Measurements from ENCODE around the gene MAP3K8. TPM values are rescaled to one million over a fixed set of nuclear protein-coding genes. Genes with fewer than 3 reads are reported as not detected.

MAP3K8 gene
- total and polyA plus RNA-seq, 2 experiments from 2014 or later, result 3.7 to 4.8 TPM

DNA sequence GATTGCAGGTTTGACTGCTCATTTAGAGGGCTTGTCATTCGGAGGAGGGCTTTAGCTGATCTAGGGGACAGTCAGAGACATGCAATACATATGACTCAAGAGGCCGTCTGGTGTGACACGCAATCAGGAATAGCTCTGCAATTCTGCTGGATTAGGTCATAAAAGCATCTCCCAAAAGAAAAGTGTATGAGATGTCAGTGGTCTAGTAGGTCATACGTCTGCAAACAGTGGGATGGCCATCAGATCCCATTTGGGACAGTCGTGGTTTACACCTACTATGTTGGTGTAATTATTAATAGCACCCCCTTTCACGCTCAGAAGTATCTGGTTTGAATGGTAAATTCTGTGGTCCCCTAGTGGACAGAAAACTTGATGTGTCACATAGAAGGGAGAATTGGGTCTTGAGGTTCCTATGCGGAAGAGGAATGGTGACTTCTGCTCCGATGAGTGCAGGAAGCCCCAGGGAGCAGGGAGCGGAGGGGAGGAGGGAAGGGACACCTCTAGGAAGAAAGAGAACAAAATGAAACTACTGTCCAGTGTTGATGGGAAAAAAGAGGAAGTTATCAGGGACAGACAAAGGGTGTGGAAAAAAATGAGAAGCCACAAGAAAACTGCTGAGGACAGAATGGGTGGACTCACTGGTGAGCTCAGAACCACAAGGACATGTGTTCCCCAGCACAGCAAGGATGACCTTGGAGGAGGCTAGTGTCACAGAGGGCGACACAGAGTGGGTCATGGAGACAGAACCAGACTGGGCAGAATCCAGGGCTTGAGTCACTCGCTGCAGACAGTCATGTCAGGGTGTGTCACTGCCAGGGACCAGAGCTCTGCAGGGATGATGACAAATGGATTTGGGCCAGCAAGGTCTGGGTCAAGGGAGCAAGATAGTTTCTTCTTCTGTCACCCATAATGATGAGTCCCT lies 59.9 kb downstream of the MAP3K8 start:
- Histone ChIP-seq H3K4me2 (ENCODE audit: unreplicated experiment) (no peak overlapping the region), H3K9me2 (ENCODE audit: insufficient read depth) (no peaks in the 10 kb centered on the region), H4K20me1 (ENCODE audit: insufficient read depth) (no peaks in the 10 kb centered on the region), H3F3A (ENCODE audit: insufficient read depth) (peaks cover 10% of the 10 kb centered on the region; the same call in 1 of the 2 replicates), H3K27ac (peak overlapping the region; percentile 43), H3K79me2 (ENCODE audit: insufficient read depth) (no peaks in the 10 kb centered on the region), H2AFZ (no peak overlapping the region), H3K9me3 (ENCODE audit: low read depth) (no peaks in the 10 kb centered on the region), H3K4me1 (ENCODE audit: insufficient read depth) (peaks cover 21% of the 10 kb centered on the region), H3K36me3 (ENCODE audit: low read depth) (no peaks in the 10 kb centered on the region), H3K9ac (no peak overlapping the region), H3K4me3 (no peak overlapping the region), H3K27me3 (replicated peaks; ENCODE audit: insufficient read depth) (no peaks in the 10 kb centered on the region)
- DNase-seq, result peak; percentile 93
- 32 to 36% methylated on average over 11 of the region's 11 CpGs for WGBS, 2 experiments (ENCODE audit: low coverage in 1 of 2, low lambda C conversion rate in 2 of 2, missing lambda C conversion rate in 2 of 2)
- in situ Hi-C loops (cut with MboI), result no loop called here
- TF ChIP-seq EZH2phosphoT487 (IDR thresholded peaks at IDR 0.05; ENCODE audit: insufficient read depth, low read depth), result no peak
- no peak for TF ChIP-seq EZH2 (IDR thresholded peaks at IDR 0.05; ENCODE audit: insufficient read depth, poor library complexity, severe bottlenecking)

DNA sequence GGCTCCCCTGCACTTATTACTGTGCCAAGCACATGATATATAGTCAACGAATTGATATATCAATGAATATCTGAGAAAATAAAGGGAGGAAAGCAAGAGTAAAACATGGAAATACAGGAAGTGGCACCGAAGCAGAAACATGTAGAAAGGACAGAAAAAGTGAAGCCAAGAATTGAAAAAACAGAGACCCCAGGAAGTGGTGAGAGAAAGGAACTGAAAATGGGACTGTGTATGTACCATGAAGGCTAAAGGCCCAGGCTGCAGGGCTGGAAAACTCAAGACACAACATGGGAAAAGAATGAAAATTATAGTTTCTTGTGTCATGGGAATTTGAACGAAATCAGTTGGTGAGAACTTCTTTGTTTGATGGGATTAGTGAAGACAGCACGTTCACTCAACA lies 60.6 kb downstream of the MAP3K8 start:
- Histone ChIP-seq H3K9me2 (ENCODE audit: insufficient read depth) (no peaks in the 10 kb centered on the region), H3K79me2 (ENCODE audit: insufficient read depth) (no peaks in the 10 kb centered on the region), H3K27me3 (replicated peaks; ENCODE audit: insufficient read depth) (no peaks in the 10 kb centered on the region), H3K9me3 (ENCODE audit: low read depth) (no peaks in the 10 kb centered on the region), H3K36me3 (ENCODE audit: low read depth) (no peaks in the 10 kb centered on the region), H3K4me1 (ENCODE audit: insufficient read depth) (peaks cover 21% of the 10 kb centered on the region), H3K27ac (no peak overlapping the region), H2AFZ (no peak overlapping the region), H3K9ac (no peak overlapping the region), H3K4me3 (no peak overlapping the region), H3F3A (ENCODE audit: insufficient read depth) (peaks cover 10% of the 10 kb centered on the region; the same call in 1 of the 2 replicates), H3K4me2 (ENCODE audit: unreplicated experiment) (no peak overlapping the region), H4K20me1 (ENCODE audit: insufficient read depth) (no peaks in the 10 kb centered on the region)
- WGBS, 2 experiments (ENCODE audit: low coverage in 1 of 2, low lambda C conversion rate in 2 of 2, missing lambda C conversion rate in 2 of 2), result 78 to 85% methylated on average over 4 of the region's 4 CpGs
- in situ Hi-C loops (cut with MboI), result no loop called here
- DNase-seq, result no peak
- TF ChIP-seq EZH2 (IDR thresholded peaks at IDR 0.05; ENCODE audit: insufficient read depth, poor library complexity, severe bottlenecking) (no peak), EZH2phosphoT487 (IDR thresholded peaks at IDR 0.05; ENCODE audit: insufficient read depth, low read depth) (no peak)

DNA sequence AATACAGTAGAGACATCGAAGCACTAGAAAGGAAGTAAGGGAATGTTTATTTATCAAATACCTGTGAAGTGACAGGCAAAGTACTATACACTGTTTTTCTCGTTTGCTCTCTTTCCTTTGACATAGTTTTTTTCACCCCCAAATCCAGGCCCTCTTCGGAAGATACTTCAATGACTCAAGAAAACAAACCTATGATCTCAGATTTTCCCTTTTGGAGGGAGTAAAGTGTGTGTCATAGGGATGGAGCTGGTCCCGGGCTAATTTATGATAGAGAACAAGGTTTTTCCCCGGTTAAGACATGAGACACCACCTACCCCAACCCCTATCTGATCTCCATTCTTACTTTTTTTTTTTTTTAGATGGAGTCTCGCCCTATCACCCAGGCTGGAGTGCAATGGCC lies 61.7 kb downstream of the MAP3K8 start:
- peaks cover 20% of the 10 kb centered on the region for H3K4me1 ChIP-seq (ENCODE audit: insufficient read depth)
- H3K4me3 ChIP-seq, result no peak overlapping the region
- H4K20me1 ChIP-seq (ENCODE audit: insufficient read depth), result no peaks in the 10 kb centered on the region
- no peaks in the 10 kb centered on the region for H3K36me3 ChIP-seq (ENCODE audit: low read depth)
- H2AFZ ChIP-seq, result no peak overlapping the region
- no peaks in the 10 kb centered on the region for H3K9me3 ChIP-seq (ENCODE audit: low read depth)
- in situ Hi-C loops (cut with MboI), result no loop called here
- no peak overlapping the region for H3K27ac ChIP-seq
- H3K9ac ChIP-seq, result no peak overlapping the region
- no peaks in the 10 kb centered on the region for H3K9me2 ChIP-seq (ENCODE audit: insufficient read depth)
- no peaks in the 10 kb centered on the region for H3K27me3 ChIP-seq (replicated peaks; ENCODE audit: insufficient read depth)
- no peak overlapping the region for H3K4me2 ChIP-seq (ENCODE audit: unreplicated experiment)
- DNase-seq, result peak; percentile 74
- 29 to 36% methylated on average over 6 of the region's 6 CpGs for WGBS, 2 experiments (ENCODE audit: low coverage in 1 of 2, low lambda C conversion rate in 2 of 2, missing lambda C conversion rate in 2 of 2)
- TF ChIP-seq EZH2phosphoT487 (IDR thresholded peaks at IDR 0.05; ENCODE audit: insufficient read depth, low read depth), result no peak
- TF ChIP-seq EZH2 (IDR thresholded peaks at IDR 0.05; ENCODE audit: insufficient read depth, poor library complexity, severe bottlenecking), result no peak
- H3F3A ChIP-seq (ENCODE audit: insufficient read depth), result peaks cover 10% of the 10 kb centered on the region; the same call in 1 of the 2 replicates
- no peaks in the 10 kb centered on the region for H3K79me2 ChIP-seq (ENCODE audit: insufficient read depth)

GRCh38 chr10:30499816-30500215 lies 65.8 kb downstream of the MAP3K8 start:
- Histone ChIP-seq H3K4me3 (no peak overlapping the region), H3K27ac (no peak overlapping the region), H3K9me2 (ENCODE audit: insufficient read depth) (no peaks in the 10 kb centered on the region), H3F3A (ENCODE audit: insufficient read depth) (no peaks in the 10 kb centered on the region), H3K9ac (no peak overlapping the region), H3K79me2 (ENCODE audit: insufficient read depth) (no peaks in the 10 kb centered on the region), H3K27me3 (replicated peaks; ENCODE audit: insufficient read depth) (no peaks in the 10 kb centered on the region), H2AFZ (no peak overlapping the region), H3K36me3 (ENCODE audit: low read depth) (no peaks in the 10 kb centered on the region), H3K4me2 (ENCODE audit: unreplicated experiment) (no peak overlapping the region), H3K9me3 (ENCODE audit: low read depth) (no peaks in the 10 kb centered on the region), H4K20me1 (ENCODE audit: insufficient read depth) (no peaks in the 10 kb centered on the region), H3K4me1 (ENCODE audit: insufficient read depth) (peaks cover 9% of the 10 kb centered on the region)
- 85 to 88% methylated on average over 1 of the region's 1 CpG for WGBS, 2 experiments (ENCODE audit: low coverage in 1 of 2, low lambda C conversion rate in 2 of 2, missing lambda C conversion rate in 2 of 2)
- no peak for DNase-seq
- in situ Hi-C loops (cut with MboI), result no loop called here
- no peak for TF ChIP-seq EZH2phosphoT487 (IDR thresholded peaks at IDR 0.05; ENCODE audit: insufficient read depth, low read depth)
- no peak for TF ChIP-seq EZH2 (IDR thresholded peaks at IDR 0.05; ENCODE audit: insufficient read depth, poor library complexity, severe bottlenecking)
